Measurements from ENCODE around the gene NRAP. TPM values are rescaled to one million over a fixed set of nuclear protein-coding genes. Genes with fewer than 3 reads are reported as not detected.

Gene NRAP, protein sequence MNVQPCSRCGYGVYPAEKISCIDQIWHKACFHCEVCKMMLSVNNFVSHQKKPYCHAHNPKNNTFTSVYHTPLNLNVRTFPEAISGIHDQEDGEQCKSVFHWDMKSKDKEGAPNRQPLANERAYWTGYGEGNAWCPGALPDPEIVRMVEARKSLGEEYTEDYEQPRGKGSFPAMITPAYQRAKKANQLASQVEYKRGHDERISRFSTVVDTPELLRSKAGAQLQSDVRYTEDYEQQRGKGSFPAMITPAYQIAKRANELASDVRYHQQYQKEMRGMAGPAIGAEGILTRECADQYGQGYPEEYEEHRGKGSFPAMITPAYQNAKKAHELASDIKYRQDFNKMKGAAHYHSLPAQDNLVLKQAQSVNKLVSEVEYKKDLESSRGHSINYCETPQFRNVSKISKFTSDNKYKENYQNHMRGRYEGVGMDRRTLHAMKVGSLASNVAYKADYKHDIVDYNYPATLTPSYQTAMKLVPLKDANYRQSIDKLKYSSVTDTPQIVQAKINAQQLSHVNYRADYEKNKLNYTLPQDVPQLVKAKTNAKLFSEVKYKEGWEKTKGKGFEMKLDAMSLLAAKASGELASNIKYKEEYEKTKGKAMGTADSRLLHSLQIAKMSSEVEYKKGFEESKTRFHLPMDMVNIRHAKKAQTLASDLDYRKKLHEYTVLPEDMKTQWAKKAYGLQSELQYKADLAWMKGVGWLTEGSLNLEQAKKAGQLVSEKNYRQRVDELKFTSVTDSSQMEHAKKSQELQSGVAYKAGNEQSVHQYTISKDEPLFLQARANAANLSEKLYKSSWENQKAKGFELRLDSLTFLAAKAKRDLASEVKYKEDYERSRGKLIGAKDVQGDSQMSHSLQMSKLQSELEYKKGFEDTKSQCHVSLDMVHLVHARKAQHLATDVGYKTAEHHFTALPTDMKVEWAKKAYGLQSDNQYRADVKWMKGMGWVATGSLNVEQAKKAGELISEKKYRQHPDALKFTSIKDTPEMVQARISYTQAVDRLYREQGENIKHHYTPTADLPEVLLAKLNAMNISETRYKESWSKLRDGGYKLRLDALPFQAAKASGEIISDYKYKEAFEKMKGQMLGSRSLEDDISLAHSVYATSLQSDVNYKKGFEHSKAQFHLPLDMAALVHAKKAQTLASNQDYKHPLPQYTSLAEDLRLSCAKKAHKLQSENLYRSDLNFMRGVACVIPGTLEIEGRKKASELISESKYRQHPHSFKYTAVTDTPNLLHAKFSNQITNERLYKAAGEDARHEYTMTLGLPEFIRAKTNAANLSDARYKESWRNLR (N-terminal part only)
- 0.06 TPM for total RNA-seq
- long read RNA-seq = 0 reads

DNA sequence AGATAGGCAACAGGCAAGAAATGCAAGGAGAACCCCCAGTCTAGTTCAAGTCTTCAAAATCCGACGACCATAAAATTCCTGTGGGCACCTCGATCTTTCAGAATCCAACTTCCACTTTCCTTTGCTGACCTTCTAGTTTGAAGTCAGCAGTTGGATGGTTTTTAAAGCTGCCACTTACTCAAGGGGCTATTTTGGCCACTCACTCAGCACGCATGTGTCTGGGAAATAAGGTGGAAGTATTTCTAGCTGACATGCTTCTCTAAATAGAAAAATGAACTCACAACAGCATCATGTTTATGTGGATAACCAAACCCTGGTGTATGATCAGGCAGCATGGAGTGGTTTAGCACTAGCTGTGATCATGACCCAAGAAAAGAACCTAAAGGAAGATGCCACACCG, at the start of gene NRAP:
TSS of gene NRAP (minus strand) at position 134 of the 400 bp plus-strand sequence. CDS start 159 bp downstream, outside the sequence.
- DNase-seq (no peak), ATAC-seq (no peak)
- intact Hi-C loops (cut with DNase I) = no loop called here
- no peaks in the 10 kb centered on the region for H3K4me1 ChIP-seq
- H3K4me3 ChIP-seq = no peak within 1 kb of the TSS
- TF ChIP-seq, protein P1, sequence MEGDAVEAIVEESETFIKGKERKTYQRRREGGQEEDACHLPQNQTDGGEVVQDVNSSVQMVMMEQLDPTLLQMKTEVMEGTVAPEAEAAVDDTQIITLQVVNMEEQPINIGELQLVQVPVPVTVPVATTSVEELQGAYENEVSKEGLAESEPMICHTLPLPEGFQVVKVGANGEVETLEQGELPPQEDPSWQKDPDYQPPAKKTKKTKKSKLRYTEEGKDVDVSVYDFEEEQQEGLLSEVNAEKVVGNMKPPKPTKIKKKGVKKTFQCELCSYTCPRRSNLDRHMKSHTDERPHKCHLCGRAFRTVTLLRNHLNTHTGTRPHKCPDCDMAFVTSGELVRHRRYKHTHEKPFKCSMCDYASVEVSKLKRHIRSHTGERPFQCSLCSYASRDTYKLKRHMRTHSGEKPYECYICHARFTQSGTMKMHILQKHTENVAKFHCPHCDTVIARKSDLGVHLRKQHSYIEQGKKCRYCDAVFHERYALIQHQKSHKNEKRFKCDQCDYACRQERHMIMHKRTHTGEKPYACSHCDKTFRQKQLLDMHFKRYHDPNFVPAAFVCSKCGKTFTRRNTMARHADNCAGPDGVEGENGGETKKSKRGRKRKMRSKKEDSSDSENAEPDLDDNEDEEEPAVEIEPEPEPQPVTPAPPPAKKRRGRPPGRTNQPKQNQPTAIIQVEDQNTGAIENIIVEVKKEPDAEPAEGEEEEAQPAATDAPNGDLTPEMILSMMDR (IDR thresholded peaks at IDR 0.05) = no peak
- no peaks in the 10 kb centered on the region for H3K9me3 ChIP-seq
- no peaks in the 10 kb centered on the region for H3K27me3 ChIP-seq
- H3K36me3 ChIP-seq = no peaks in the 10 kb centered on the region
- no peak within 1 kb of the TSS for H3K27ac ChIP-seq

DNA sequence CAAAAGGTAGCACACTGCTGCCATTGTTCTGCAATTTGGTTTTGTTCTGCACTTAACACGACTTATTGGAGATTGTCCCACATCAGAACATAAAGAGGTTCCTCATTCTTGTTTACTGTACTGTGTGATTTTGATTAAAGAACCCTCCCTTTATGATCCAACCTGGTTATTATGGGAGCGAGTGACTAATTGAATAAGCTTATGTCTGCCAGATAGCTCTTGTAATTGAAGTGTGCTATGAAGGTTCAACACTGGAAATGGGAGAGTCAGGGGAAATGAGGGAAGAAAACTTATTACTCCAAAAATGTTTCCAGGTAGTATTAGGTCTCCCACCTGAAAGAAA, 49.8 kb upstream of the NRAP start:
- DNase-seq (no peak), ATAC-seq (no peak)
- H3K4me1 ChIP-seq = peaks cover 5% of the 10 kb centered on the region
- H3K4me3 ChIP-seq = no peak overlapping the region
- no peaks in the 10 kb centered on the region for H3K27me3 ChIP-seq
- TF ChIP-seq, protein P1 (IDR thresholded peaks at IDR 0.05) = no peak
- H3K9me3 ChIP-seq = no peaks in the 10 kb centered on the region
- peaks cover 21% of the 10 kb centered on the region for H3K36me3 ChIP-seq
- H3K27ac ChIP-seq = no peak overlapping the region
- intact Hi-C loops (cut with DNase I) = no loop called here

DNA sequence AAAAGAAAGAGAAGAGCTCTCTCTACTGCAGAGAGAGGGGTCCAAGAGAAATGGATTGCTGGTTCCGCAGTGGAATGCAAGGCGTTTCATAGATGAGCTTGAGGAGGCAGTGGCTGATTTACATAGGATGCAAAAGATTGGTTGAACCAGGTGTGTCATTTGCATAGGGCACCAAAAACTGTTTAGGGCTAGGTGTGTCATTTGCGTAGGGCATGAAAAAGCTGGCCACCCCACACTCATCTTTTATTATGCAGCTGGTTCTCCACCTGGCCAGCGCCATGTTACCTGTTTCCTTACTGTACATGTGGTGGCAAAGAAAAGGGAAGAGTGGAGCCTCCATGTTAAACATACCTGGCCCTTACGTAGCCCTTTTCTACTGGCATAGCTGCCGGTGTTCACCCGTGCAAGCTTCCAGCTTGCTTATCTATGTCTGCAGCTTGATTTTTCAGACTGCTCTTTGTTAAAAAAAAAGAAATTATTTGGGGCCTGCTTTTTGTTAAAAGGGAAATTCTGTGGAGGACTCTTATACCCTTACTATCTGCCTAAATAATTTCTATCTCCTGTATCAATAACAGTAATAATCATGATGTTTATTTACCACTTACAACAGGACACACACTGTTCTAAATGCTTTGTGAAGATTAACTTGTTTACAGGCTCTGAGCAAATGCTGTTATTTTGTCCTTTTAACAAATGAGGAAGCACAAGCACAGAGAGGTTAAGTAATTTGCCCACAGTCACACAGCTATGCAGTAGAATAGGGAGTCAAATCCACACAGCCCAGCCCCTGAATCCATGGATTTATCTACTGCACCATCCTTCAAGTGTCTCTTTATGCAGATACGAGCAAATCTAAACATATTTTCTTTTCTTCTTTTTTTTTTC, 49.2 kb upstream of the NRAP start:
- H3K4me1 ChIP-seq = peaks cover 5% of the 10 kb centered on the region
- no peaks in the 10 kb centered on the region for H3K27me3 ChIP-seq
- no peak overlapping the region for H3K4me3 ChIP-seq
- DNase-seq = no peak
- no peak for ATAC-seq
- H3K36me3 ChIP-seq = peaks cover 20% of the 10 kb centered on the region
- TF ChIP-seq, protein P1 (IDR thresholded peaks at IDR 0.05) = no peak
- intact Hi-C loops (cut with DNase I) = no loop called here
- no peaks in the 10 kb centered on the region for H3K9me3 ChIP-seq
- no peak overlapping the region for H3K27ac ChIP-seq

DNA sequence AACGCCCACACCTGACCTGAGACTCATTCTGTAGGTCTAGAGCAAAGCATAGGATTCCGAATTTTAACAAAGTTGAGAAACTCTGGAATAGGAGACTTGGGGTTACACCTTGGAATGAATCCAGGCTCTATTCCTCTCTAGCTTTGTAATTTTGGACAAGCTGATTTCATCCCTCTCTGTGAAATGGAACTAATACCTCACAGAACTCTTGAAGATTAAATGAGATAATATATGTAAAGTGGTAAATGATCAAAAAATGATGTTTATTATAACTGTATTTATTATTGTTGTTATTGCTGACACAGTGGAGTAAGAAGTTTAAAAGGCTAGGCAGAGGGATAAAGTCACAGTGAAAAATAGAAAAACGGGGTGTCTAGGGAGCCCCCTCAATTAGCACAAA, 48.2 kb upstream of the NRAP start:
- TF ChIP-seq, protein P1 (IDR thresholded peaks at IDR 0.05) = no peak
- ATAC-seq (no peak), DNase-seq (no peak)
- H3K27ac ChIP-seq = no peak overlapping the region
- H3K36me3 ChIP-seq = peaks cover 10% of the 10 kb centered on the region
- no peaks in the 10 kb centered on the region for H3K9me3 ChIP-seq
- intact Hi-C loops (cut with DNase I) = no loop called here
- no peaks in the 10 kb centered on the region for H3K27me3 ChIP-seq
- peaks cover 5% of the 10 kb centered on the region for H3K4me1 ChIP-seq
- no peak overlapping the region for H3K4me3 ChIP-seq

Measured in upper lobe of right lung (tissue), 1 donor.